CD4-positive, alpha-beta T cell treated with Interleukin-10 for 1 hour (primary cell): ENCODE results near the gene ETV1.

Experiments
- DNase-seq: peaks from one replicate; pipeline ENCODE4 v3.0.0-alpha.2; 2020

Gene ETV1

GRCh38 chr7:13986208-13986607 lies 3.3 kb downstream of the ETV1 start:
- DNase-seq = no peak

- DNase-seq = no peak
Measured at GRCh38 chr7:13984831-13985685, 4.4 kb downstream of the ETV1 start.

GRCh38 chr7:13984061-13984460 lies 5.4 kb downstream of the ETV1 start:
- no peak for DNase-seq

- DNase-seq = no peak
Measured at GRCh38 chr7:13982940-13983677, 6.4 kb downstream of the ETV1 start.

- no peak for DNase-seq
Measured at GRCh38 chr7:13981070-13981469, 8.4 kb downstream of the ETV1 start.

- DNase-seq = no peak
Measured at GRCh38 chr7:13980474-13980873, 9.0 kb downstream of the ETV1 start.

GRCh38 chr7:13979671-13980435 lies 9.6 kb downstream of the ETV1 start:
- DNase-seq = no peak

GRCh38 chr7:13976594-13976993 lies 12.9 kb downstream of the ETV1 start:
- DNase-seq = no peak

GRCh38 chr7:13965077-13965476 lies 24.4 kb downstream of the ETV1 start:
- DNase-seq = no peak

GRCh38 chr7:13963925-13964324 lies 25.5 kb downstream of the ETV1 start:
- DNase-seq = no peak

- no peak for DNase-seq
Measured at GRCh38 chr7:13955494-13955893, 34.0 kb downstream of the ETV1 start.

GRCh38 chr7:13953368-13953767 lies 36.1 kb downstream of the ETV1 start:
- no peak for DNase-seq

- no peak for DNase-seq
Measured at GRCh38 chr7:13952921-13953320, 36.5 kb downstream of the ETV1 start.

- DNase-seq = no peak
Measured at GRCh38 chr7:13949939-13950338, 39.5 kb downstream of the ETV1 start.

- DNase-seq = no peak
Measured at GRCh38 chr7:13949445-13949844, 40.0 kb downstream of the ETV1 start.

- no peak for DNase-seq
Measured at GRCh38 chr7:13948019-13948801, 41.3 kb downstream of the ETV1 start.

- DNase-seq = no peak
Measured at GRCh38 chr7:13947535-13947934, 41.9 kb downstream of the ETV1 start.

- no peak for DNase-seq
Measured at GRCh38 chr7:13946181-13946580, 43.3 kb downstream of the ETV1 start.

- no peak for DNase-seq
Measured at GRCh38 chr7:13945670-13946069, 43.8 kb downstream of the ETV1 start.

- DNase-seq = no peak
Measured at GRCh38 chr7:13933536-13933935, 55.9 kb downstream of the ETV1 start.

- no peak for DNase-seq
Measured at GRCh38 chr7:13933091-13933490, 56.4 kb downstream of the ETV1 start.

GRCh38 chr7:13932131-13932530 lies 57.3 kb downstream of the ETV1 start:
- no peak for DNase-seq

- no peak for DNase-seq
Measured at GRCh38 chr7:13921062-13921461, 68.4 kb downstream of the ETV1 start.
